K562 (cell line): Measurements from ENCODE around the gene DMD.

ENCODE experiments used
- EGR1 ChIP-seq: fragments of 450-650 bp; conservative IDR thresholded peaks from 2 replicates; pipeline ENCODE4 v1.6.1; 2017; ENCODE audit warnings: mild to moderate bottlenecking
- EP300 ChIP-seq: IDR thresholded peaks from 2 replicates; pipeline ENCODE4 v1.6.1; 2012; ENCODE audit warnings: low read length, improper control_type of control experiment
- FOXP1 ChIP-seq: sonication (generic); formaldehyde crosslinking; IDR thresholded peaks from 2 replicates; pipeline ENCODE4 v1.8.0; 2022; ENCODE audit warnings: mild to moderate bottlenecking, missing genetic modification reagents
- NR3C1 ChIP-seq: sonication (generic); formaldehyde crosslinking; IDR thresholded peaks from 2 replicates; pipeline ENCODE4 v1.8.1; 2022; ENCODE audit warnings: missing genetic modification reagents
- TEAD4 ChIP-seq, 2 experiments: sonication (generic) in 1 of 2; formaldehyde crosslinking in 1 of 2; IDR thresholded peaks; 2 replicates each; pipeline versions ENCODE4 v1.6.1 to v1.8.0; 2012 to 2022; ENCODE audit warnings: borderline replicate concordance in 1 of 2, inconsistent platforms in 1 of 2, low read length in 1 of 2, mild to moderate bottlenecking in 1 of 2, missing genetic modification reagents in 1 of 2
- TF ChIP-seq, protein P1 (sequence below): sonication (generic); formaldehyde crosslinking; IDR thresholded peaks from 2 replicates; pipeline ENCODE4 v1.8.0; 2022; ENCODE audit warnings: mild to moderate bottlenecking, missing genetic modification reagents
- TF ChIP-seq, protein P2 (sequence below): sonication (generic); formaldehyde crosslinking; IDR thresholded peaks from 2 replicates; pipeline ENCODE4 v1.8.1; 2023; ENCODE audit warnings: mild to moderate bottlenecking, missing genetic modification reagents

DNA sequence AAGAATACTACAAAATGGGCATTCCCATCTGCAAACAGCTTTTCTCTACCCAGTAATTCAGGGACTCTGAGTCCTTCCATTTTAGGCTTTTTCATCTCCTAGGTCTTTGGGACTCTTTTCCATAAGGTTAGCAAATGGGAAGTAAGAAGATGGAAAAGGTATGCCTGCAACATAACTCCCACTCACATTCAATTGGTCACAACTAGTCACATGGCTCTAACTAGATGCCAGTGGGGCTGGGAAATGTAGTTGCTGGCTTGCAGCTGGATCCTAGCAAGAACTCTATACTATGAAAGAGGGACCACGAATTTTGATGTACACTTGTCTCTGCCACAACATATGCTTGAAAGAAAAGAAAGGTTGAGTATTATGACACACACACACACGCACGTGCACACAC is 1184.6 kb downstream of the DMD start:
- TF ChIP-seq EGR1 (no peak), FOXP1 (CRISPR knock-in tag) (no peak), NR3C1 (CRISPR knock-in tag) (no peak), TEAD4 (IDR thresholded peaks at IDR 0.05; ENCODE audit: low read length) (no peak), TEAD4 (CRISPR knock-in tag; IDR thresholded peaks at IDR 0.05; ENCODE audit: borderline replicate concordance) (no peak), EP300 (no peak)
- TF ChIP-seq, protein P1, sequence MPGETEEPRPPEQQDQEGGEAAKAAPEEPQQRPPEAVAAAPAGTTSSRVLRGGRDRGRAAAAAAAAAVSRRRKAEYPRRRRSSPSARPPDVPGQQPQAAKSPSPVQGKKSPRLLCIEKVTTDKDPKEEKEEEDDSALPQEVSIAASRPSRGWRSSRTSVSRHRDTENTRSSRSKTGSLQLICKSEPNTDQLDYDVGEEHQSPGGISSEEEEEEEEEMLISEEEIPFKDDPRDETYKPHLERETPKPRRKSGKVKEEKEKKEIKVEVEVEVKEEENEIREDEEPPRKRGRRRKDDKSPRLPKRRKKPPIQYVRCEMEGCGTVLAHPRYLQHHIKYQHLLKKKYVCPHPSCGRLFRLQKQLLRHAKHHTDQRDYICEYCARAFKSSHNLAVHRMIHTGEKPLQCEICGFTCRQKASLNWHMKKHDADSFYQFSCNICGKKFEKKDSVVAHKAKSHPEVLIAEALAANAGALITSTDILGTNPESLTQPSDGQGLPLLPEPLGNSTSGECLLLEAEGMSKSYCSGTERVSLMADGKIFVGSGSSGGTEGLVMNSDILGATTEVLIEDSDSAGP (CRISPR knock-in tag), result no peak
- TF ChIP-seq, protein P2, sequence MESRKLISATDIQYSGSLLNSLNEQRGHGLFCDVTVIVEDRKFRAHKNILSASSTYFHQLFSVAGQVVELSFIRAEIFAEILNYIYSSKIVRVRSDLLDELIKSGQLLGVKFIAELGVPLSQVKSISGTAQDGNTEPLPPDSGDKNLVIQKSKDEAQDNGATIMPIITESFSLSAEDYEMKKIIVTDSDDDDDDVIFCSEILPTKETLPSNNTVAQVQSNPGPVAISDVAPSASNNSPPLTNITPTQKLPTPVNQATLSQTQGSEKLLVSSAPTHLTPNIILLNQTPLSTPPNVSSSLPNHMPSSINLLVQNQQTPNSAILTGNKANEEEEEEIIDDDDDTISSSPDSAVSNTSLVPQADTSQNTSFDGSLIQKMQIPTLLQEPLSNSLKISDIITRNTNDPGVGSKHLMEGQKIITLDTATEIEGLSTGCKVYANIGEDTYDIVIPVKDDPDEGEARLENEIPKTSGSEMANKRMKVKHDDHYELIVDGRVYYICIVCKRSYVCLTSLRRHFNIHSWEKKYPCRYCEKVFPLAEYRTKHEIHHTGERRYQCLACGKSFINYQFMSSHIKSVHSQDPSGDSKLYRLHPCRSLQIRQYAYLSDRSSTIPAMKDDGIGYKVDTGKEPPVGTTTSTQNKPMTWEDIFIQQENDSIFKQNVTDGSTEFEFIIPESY, result no peak
